CD14-positive monocyte (primary cell): ENCODE measurements around the gene TMEM151B. TPM values are rescaled to one million over a fixed set of nuclear protein-coding genes. Genes with fewer than 3 reads are reported as not detected.

Experiments
- DNase-seq, 3 donors: peaks; one replicate each; pipeline ENCODE4 v3.0.0-alpha.2; 2011 to 2022
- H2AFZ ChIP-seq: 2 replicates; pipeline ENCODE4 v1.6.0; 2012; ENCODE audit warnings: mild to moderate bottlenecking, low read depth, low read length, inconsistent platforms; ENCODE audit not compliant: insufficient read depth, poor library complexity, severe bottlenecking
- H3K27ac ChIP-seq, 2 donors: 1 replicate in 1 of 2; 2 replicates in 1 of 2; pipeline ENCODE4 v1.5.1; 2012 to 2013; ENCODE audit warnings: low read length in 2 of 2, control low read depth in 1 of 2, inconsistent platforms in 1 of 2, low read depth in 1 of 2, mild to moderate bottlenecking in 1 of 2
- H3K27me3 ChIP-seq, 2 donors: one replicate each; pipeline versions ENCODE4 v1.6.0 to v1.6.1; 2011 to 2013; ENCODE audit warnings: low read length in 2 of 2; ENCODE audit not compliant: control insufficient read depth in 2 of 2, insufficient read depth in 2 of 2
- H3K36me3 ChIP-seq, 2 donors: replicated peaks in 1 of 2; 1 replicate in 1 of 2; 2 replicates in 1 of 2; pipeline versions ENCODE4 v1.5.1 to v1.6.1; 2012 to 2013; ENCODE audit warnings: low read length in 2 of 2, control low read depth in 1 of 2, inconsistent platforms in 1 of 2, mild to moderate bottlenecking in 1 of 2; ENCODE audit not compliant: insufficient read depth in 2 of 2, control insufficient read depth in 1 of 2
- H3K4me1 ChIP-seq, 2 donors: 1 replicate in 1 of 2; 2 replicates in 1 of 2; pipeline versions ENCODE4 v1.5.1 to v1.6.1; 2012 to 2013; ENCODE audit warnings: low read length in 2 of 2, control low read depth in 1 of 2, inconsistent platforms in 1 of 2, mild to moderate bottlenecking in 1 of 2, moderate library complexity in 1 of 2; ENCODE audit not compliant: insufficient read depth in 2 of 2, control insufficient read depth in 1 of 2
- H3K4me2 ChIP-seq: replicated peaks from 2 replicates; pipeline ENCODE3; 2012; ENCODE audit warnings: low read length, moderate library complexity, mild to moderate bottlenecking; ENCODE audit not compliant: poor library complexity, severe bottlenecking; ENCODE audit errors: extremely low read depth
- H3K4me3 ChIP-seq, 3 experiments: fragments of 200-600 bp in 1 of 3; sonication (generic) in 1 of 3; replicated peaks in 1 of 3; 1 replicate in 2 of 3; 2 replicates in 1 of 3; pipeline ENCODE4 v1.5.1; 2011 to 2013; ENCODE audit warnings: low read length in 3 of 3, mild to moderate bottlenecking in 3 of 3, control low read depth in 2 of 3, low read depth in 2 of 3, inconsistent platforms in 1 of 3, moderate library complexity in 1 of 3
- H3K79me2 ChIP-seq: 2 replicates; pipeline ENCODE4 v1.6.0; 2012; ENCODE audit warnings: mild to moderate bottlenecking, control low read depth, inconsistent platforms, low read length, moderate library complexity; ENCODE audit not compliant: insufficient read depth
- H3K9ac ChIP-seq: 2 replicates; pipeline ENCODE4 v1.6.0; 2017; ENCODE audit warnings: low read length, mild to moderate bottlenecking; ENCODE audit not compliant: insufficient read depth, poor library complexity, severe bottlenecking
- H3K9me3 ChIP-seq, 2 donors: replicated peaks in 1 of 2; 1 replicate in 1 of 2; 2 replicates in 1 of 2; pipeline versions ENCODE4 v1.5.1 to v1.6.1; 2012 to 2013; ENCODE audit warnings: low read length in 2 of 2, control low read depth in 1 of 2; ENCODE audit not compliant: control insufficient read depth in 1 of 2, insufficient read depth in 1 of 2
- H4K20me1 ChIP-seq: 2 replicates; pipeline ENCODE4 v1.6.0; 2012; ENCODE audit warnings: mild to moderate bottlenecking, low read length, control low read depth, moderate library complexity; ENCODE audit not compliant: insufficient read depth
- H3K27ac Mint-ChIP-seq, 7 donors: one replicate each; pipeline ENCODE4 v1.8.0; 2020; ENCODE audit warnings: mild to moderate bottlenecking in 7 of 7, mixed read lengths in 7 of 7, moderate library complexity in 6 of 7, inconsistent platforms in 2 of 7
- H3K27me3 Mint-ChIP-seq, 3 donors: one replicate each; pipeline ENCODE4 v1.8.0; 2021 to 2022; ENCODE audit warnings: low read depth in 3 of 3, mild to moderate bottlenecking in 3 of 3, mixed read lengths in 3 of 3, moderate library complexity in 3 of 3, inconsistent platforms in 1 of 3
- H3K36me3 Mint-ChIP-seq, 2 donors: one replicate each; pipeline ENCODE4 v1.8.0; 2020; ENCODE audit warnings: mixed read lengths in 2 of 2, inconsistent platforms in 1 of 2, mild to moderate bottlenecking in 1 of 2
- H3K4me1 Mint-ChIP-seq: one replicate; pipeline ENCODE4 v1.8.0; 2020; ENCODE audit warnings: mild to moderate bottlenecking, mixed read lengths
- H3K4me3 Mint-ChIP-seq, 2 donors: one replicate each; pipeline ENCODE4 v1.8.0; 2020; ENCODE audit warnings: mild to moderate bottlenecking in 2 of 2, mixed read lengths in 2 of 2, moderate library complexity in 1 of 2
- H3K9me3 Mint-ChIP-seq, 7 donors: one replicate each; pipeline ENCODE4 v1.8.0; 2020 to 2022; ENCODE audit warnings: mixed read lengths in 7 of 7, mild to moderate bottlenecking in 6 of 7, moderate library complexity in 6 of 7, inconsistent platforms in 2 of 7
- WGBS: methylation state at CpG from one replicate; pipeline ENCODE4 v1.1.5; 2013; ENCODE audit warnings: missing lambda C conversion rate; ENCODE audit not compliant: insufficient coverage; 5-methylcytosine and 5-hydroxymethylcytosine counted together
- intact Hi-C, 2 donors: fragments of 100-400 bp; cut with micrococcal nuclease; formaldehyde crosslinking; loops; one replicate each; pipeline versions ENCODE4 v1.15.0 to v1.15.1; 2023
- polyA plus RNA-seq, 3 donors: library from polyadenylated mRNA; depleted of rRNA in 1 of 3; unstranded in 2 of 3; stranded (reverse) in 1 of 3; fragments of 300-500 nt in 2 of 3; fragments of >200 nt in 1 of 3; fragmentation: Illumina TruSeq in 2 of 3; gene quantifications; 1 replicate in 2 of 3; 2 replicates in 1 of 3; pipeline ENCODE4 v1.2.3, GENCODE V29; 2012 to 2021
- TF ChIP-seq, protein P1 (sequence below): fragments of 200-600 bp; IDR thresholded peaks from one replicate; pipeline ENCODE4 v1.8.0; 2022; ENCODE audit warnings: antibody characterized with exemption, mild to moderate bottlenecking

TMEM151B gene
- polyA plus RNA-seq, 3 donors = not detected

DNA sequence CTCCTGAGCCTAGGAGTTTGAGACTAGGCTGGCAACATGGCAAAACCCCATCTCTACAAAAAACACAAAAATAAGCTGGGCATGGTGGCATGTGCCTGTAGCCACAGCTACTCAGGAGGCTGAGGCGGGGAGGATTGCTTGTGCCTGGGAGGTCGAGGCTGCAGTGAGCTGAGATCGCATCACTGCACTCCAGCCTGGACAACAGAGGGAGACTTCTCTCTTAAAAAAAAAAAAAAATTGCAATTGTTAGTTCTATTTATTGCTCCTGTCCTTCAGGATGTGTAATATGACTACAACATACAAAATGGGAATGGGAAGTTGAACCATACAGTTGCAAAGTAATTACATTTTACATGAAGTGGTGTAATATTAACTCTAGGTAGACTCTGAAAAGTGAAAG lies 51.0 kb downstream of the TMEM151B start:
- Histone ChIP-seq H3K27me3 (peaks cover 2% of the 10 kb centered on the region in 2 donors), H3K9me3 (no peaks in the 10 kb centered on the region), H3K79me2 (no peaks in the 10 kb centered on the region), H3K36me3 (no peaks in the 10 kb centered on the region), H3K4me2 (no peak overlapping the region), H3K4me3 (no peak overlapping the region), H2AFZ (no peak overlapping the region), H4K20me1 (no peaks in the 10 kb centered on the region), H3K9ac (no peak overlapping the region), H3K4me1 (no peaks in the 10 kb centered on the region), H3K27ac (no peak overlapping the region)
- intact Hi-C loops = no loop called here
- Mint-ChIP-seq H3K27me3 (peaks cover 15 to 29% (median 18%) of the 10 kb centered on the region in 3 donors), H3K36me3 (no peaks in the 10 kb centered on the region), H3K4me3 (no peak overlapping the region), H3K4me1 (peaks cover 2% of the 10 kb centered on the region), H3K27ac (no peak overlapping the region), H3K9me3 (peaks cover 0 to 12% (median 0%) of the 10 kb centered on the region in 7 donors)
- DNase-seq = no peak
- TF ChIP-seq, protein P1, sequence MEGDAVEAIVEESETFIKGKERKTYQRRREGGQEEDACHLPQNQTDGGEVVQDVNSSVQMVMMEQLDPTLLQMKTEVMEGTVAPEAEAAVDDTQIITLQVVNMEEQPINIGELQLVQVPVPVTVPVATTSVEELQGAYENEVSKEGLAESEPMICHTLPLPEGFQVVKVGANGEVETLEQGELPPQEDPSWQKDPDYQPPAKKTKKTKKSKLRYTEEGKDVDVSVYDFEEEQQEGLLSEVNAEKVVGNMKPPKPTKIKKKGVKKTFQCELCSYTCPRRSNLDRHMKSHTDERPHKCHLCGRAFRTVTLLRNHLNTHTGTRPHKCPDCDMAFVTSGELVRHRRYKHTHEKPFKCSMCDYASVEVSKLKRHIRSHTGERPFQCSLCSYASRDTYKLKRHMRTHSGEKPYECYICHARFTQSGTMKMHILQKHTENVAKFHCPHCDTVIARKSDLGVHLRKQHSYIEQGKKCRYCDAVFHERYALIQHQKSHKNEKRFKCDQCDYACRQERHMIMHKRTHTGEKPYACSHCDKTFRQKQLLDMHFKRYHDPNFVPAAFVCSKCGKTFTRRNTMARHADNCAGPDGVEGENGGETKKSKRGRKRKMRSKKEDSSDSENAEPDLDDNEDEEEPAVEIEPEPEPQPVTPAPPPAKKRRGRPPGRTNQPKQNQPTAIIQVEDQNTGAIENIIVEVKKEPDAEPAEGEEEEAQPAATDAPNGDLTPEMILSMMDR = no peak
- WGBS = 100% methylated on average over 1 of the region's 3 CpGs

DNA sequence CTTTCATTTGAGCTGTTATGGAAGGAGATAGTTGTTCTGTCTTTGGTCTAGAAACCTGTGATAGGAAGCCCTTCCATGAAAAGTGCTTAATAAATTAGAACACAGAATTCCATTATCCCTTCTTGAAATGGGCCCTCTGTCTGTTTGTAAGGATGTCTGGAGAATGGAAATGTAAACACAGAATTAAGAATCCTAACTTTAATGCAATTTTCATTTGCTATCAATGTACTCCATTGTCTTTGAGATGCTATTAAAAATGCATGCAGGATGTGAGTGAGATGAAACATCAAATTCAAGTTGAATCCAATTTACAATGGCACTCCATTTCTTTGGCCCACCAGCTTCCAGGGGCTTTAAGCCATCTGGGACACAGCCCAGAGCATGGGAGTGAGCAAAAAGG lies 56.8 kb downstream of the TMEM151B start:
- H3K4me1 Mint-ChIP-seq = no peaks in the 10 kb centered on the region
- no peaks in the 10 kb centered on the region for H3K4me1 ChIP-seq
- H3K27ac Mint-ChIP-seq = no peak overlapping the region
- H3K4me3 Mint-ChIP-seq = no peak overlapping the region
- H3K27me3 ChIP-seq = peaks cover 12 to 25% of the 10 kb centered on the region in 2 donors
- H3K27ac ChIP-seq = no peak overlapping the region
- no peaks in the 10 kb centered on the region for H3K36me3 ChIP-seq
- TF ChIP-seq, protein P1 = no peak
- peaks cover 12 to 32% (median 23%) of the 10 kb centered on the region in 3 donors for H3K27me3 Mint-ChIP-seq
- H4K20me1 ChIP-seq = no peaks in the 10 kb centered on the region
- H3K9ac ChIP-seq = no peak overlapping the region
- H3K4me3 ChIP-seq = no peak overlapping the region
- no peaks in the 10 kb centered on the region for H3K9me3 ChIP-seq
- peaks cover 0 to 3% (median 0%) of the 10 kb centered on the region in 7 donors for H3K9me3 Mint-ChIP-seq
- H2AFZ ChIP-seq = no peak overlapping the region
- intact Hi-C loops = no loop called here
- H3K79me2 ChIP-seq = no peaks in the 10 kb centered on the region
- no peak overlapping the region for H3K4me2 ChIP-seq
- DNase-seq = no peak
- no peaks in the 10 kb centered on the region for H3K36me3 Mint-ChIP-seq
